OCI-M2 (cell line): Measurements from ENCODE around the gene ARHGAP35.
"Not testable (repeated sequence)": the region's sequence is repeated elsewhere in the genome, so short reads cannot be mapped to it uniquely, and the experiment has no call there.

Experiments
- DNase-seq: peaks from one replicate; lab custom pipeline; 2025; ENCODE audit not compliant: unreplicated experiment; lab: John Stamatoyannopoulos, UW

The ARHGAP35 gene

GRCh38 chr19:46860846-46861690 lies at the start of gene ARHGAP35:
TSS of gene ARHGAP35 (plus strand) at chr19:46860997. CDS start at chr19:46918676, 57,679 bp downstream.
- no peak for DNase-seq

GRCh38 chr19:46812977-46813838 lies 47.6 kb upstream of the ARHGAP35 start:
- DNase-seq = no peak

DNA sequence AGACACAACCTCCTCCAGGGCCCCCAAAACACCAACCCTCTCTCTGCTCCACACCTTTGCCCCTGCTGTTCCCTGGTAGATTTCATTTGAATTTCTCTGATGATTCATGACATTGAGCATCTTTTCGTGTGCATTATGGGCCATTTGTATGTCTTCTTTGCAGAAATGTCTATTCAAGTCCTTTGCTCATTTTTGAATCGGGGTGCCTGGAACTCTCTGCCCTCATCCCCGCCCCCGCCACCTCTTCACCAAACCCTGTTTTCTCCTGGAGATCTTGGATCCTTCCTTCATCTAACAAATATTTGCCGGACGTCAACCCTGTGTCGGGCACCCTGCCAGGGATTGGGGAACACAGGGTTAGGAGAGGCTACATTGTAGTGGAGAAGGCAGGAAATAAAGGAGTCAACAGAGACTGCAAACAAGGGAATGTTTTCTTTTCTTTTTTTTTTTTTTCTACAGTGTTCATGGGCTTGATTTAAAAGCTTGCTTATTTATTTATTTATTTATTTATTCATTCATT lies 46.9 kb upstream of the ARHGAP35 start:
- no peak for DNase-seq

DNA sequence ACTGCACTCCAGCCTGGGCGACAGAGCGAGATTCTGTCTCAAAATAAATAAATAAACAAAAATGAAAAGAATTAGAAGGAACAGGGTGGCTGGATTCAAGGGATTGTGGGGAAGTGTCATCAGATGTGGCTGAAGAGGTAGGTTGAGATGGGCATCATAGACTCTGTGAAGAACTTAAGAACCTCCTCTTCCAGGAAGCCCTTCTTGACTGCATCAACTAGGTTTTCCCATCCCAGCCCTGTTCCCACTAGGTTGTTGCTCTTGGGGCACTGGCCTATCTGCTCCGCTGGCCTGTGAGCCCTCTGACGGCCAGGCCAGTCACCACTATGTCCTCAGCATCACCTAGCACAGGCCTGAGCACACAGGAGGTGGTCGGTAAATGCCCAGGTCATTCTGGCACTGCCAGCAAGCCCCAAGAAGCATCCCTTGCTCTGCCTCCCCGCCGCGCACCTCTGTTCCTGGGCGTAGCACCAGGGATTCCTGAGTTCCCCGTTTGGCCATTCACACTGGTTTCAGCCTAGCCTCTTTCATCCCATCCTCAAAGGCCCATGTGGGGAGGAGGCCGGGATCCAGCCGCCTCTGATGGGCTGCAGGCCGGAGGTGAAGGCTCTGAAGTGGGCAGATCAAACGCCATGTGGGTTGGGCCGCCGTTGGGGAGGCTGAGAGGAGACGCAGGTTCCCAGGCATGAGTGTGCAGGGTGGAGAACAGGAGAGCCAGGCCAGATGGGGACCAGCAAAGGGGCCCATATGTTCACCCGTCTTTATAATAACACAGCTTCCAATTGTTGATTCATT lies 44.8 kb upstream of the ARHGAP35 start:
- no peak for DNase-seq

DNA sequence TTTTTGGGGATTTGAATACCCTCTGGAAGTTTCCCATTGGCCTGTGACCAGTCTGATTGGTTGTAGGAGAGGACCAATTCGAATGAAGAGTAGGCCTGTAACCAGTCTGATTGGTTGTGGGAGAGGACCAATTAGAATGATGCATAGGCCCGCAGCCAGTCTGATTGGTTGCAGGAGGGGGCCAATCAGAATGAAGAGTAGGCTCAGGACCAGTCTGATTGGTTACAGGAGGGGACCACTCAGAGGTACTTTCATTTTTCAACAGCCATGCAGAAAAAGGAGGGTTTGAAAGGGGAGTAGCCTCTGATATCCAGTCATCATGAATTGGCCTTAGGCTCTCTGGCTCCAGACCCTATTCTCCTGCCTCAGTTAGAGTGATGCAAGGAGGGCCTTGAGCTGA lies 42.0 kb upstream of the ARHGAP35 start:
- no peak for DNase-seq

- DNase-seq = no peak
Observed at GRCh38 chr19:46821512-46822409, 39.0 kb upstream of the ARHGAP35 start.

DNA sequence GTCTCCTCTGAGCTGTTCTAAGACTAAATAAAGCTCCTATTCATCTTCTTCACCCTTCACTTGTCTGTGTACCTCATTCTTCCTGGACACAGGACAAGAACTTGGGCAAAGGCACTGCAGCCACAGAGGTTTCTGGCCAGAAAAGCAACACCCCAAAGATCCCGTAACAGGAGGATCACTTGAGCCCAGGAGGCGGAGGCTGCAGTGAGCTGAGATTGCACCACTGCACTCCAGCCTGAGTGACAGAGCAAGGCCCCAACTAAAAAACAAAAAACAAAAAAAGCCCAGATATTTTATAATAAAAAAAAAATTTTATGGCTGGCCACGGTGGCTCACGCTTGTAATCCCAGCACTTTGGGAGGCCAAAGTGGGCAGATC lies 38.4 kb upstream of the ARHGAP35 start:
- not testable (repeated sequence) for DNase-seq

GRCh38 chr19:46823049-46823448 lies 37.7 kb upstream of the ARHGAP35 start:
- DNase-seq = no peak

DNA sequence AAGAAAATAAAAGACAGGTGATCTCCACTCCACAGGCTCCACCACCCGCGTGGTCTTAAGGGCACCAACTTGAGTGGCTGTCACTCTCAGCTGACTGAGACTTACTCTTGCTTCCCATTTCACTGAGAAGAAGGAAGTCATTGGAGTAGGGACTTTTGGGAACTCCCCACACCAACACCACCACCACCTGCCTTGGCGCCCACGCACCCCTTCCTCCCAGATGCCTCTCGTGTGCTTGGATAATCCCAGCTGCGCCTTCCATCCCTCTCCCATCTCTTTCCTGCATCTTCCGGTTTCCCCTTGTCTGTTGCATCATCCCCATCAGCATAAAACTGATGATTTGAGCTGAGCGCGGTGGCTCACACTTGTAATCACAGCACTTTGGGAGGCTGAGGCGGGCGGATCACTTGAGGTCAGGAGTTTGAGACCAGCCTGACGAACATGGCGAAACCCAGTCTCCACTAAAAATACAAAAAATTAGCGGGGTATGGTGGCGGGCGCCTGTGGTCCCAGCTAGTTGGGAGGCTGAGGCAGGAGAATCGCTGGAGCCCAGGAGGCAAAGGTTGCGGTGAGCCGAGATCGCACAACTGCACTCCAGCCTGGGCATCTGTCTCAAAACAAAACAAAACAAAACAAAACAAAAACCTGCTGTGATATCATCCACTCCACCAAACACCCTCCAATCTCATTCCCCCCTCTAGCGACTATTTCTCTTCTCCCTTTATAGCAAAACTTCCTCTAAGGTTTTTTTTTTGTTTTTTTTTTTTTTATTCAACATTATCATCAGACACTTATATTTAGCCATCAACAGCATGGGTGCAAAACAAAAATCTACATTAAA lies 35.7 kb upstream of the ARHGAP35 start:
- DNase-seq = no peak

GRCh38 chr19:46825731-46826055 lies 35.1 kb upstream of the ARHGAP35 start:
- DNase-seq = no peak

- no peak for DNase-seq
Observed at GRCh38 chr19:46828484-46828883, 32.3 kb upstream of the ARHGAP35 start.

- DNase-seq = no peak
Observed at GRCh38 chr19:46830864-46831263, 29.9 kb upstream of the ARHGAP35 start.

- no peak for DNase-seq
Observed at GRCh38 chr19:46834121-46834520, 26.7 kb upstream of the ARHGAP35 start.

DNA sequence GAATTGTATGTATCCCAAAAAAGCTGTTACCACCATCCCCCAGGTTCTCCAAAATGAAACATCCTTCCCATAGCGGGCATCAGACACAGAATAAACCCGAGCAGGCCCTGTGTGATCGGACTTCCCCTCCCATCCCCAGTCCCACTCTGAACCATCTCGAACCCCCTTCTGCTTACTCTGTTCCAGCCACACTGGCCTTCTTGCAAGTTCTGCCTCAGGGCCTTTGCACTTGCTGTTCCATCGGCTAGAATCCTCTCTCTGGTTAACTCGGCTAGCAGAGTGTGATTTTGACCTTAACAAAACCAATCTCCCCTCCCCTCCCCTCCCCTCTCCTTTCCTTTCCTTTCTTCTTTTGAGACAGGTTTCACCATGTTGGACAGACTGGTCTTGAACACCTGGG lies 25.8 kb upstream of the ARHGAP35 start:
- no peak for DNase-seq

- DNase-seq = no peak
Observed at GRCh38 chr19:46838160-46838559, 22.6 kb upstream of the ARHGAP35 start.

GRCh38 chr19:46839752-46840497 lies 20.9 kb upstream of the ARHGAP35 start:
- DNase-seq = no peak

- no peak for DNase-seq
Observed at GRCh38 chr19:46840498-46840942, 20.3 kb upstream of the ARHGAP35 start.

GRCh38 chr19:46841458-46842083 lies 19.2 kb upstream of the ARHGAP35 start:
- DNase-seq = no peak
